ENCODE measurements around the gene KRTAP4-11. TPM values are rescaled to one million over a fixed set of nuclear protein-coding genes. Genes with fewer than 3 reads are reported as not detected.
"Not testable (repeated sequence)": the region's sequence is repeated elsewhere in the genome, so short reads cannot be mapped to it uniquely, and the experiment has no call there.

KRTAP4-11 gene
- total and polyA plus RNA-seq, 2 experiments from 2014 or later = not detected

DNA sequence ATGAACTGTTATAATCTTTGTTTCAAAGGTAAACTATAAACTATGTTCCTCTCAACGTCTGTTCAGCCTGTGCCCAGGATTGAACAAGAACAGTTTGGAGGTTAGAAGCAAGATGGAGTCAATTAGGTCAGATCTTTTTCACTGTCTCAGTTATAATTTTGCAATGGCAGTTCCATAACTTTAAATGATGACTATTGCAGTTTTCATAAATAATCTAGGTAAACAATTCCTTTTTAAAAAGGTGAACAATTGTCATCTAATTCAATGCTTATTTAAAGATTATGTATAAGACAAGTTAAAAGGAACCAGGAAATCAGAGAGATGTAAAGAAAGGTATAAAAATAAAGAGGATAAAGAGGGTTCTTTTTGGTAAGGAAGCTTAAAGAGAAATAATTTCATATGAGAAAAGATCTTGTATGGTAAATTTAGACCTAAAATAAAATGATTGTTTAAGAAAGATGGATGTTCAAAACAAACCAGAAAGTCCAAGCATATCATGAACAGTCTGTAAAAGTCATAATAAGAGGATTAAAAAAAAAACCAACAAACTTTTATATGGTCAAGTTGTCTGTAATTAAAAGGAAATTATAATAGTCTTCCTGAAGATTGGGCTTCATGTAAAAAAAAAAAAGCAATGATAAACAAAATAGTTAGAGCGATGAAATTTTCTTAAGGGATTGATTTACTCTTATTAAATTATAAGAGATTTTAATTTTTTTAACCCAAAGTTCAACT is 6.9 kb downstream of the KRTAP4-11 start:
- Histone ChIP-seq H3K27me3 (no peaks in the 10 kb centered on the region), H3K9me3 (ENCODE audit: low read depth) (no peaks in the 10 kb centered on the region), H4K20me1 (ENCODE audit: insufficient read depth, poor library complexity, severe bottlenecking) (no peaks in the 10 kb centered on the region), H3K36me3 (replicated peaks; ENCODE audit: insufficient read depth, low read depth) (no peaks in the 10 kb centered on the region), H3K4me2 (no peak overlapping the region), H3K4me1 (ENCODE audit: insufficient read depth) (no peaks in the 10 kb centered on the region), H3K9me2 (replicated peaks; ENCODE audit: insufficient read depth) (no peaks in the 10 kb centered on the region), H2AFZ (no peak overlapping the region), H3K27ac (no peak overlapping the region), H3K79me2 (no peaks in the 10 kb centered on the region), H3K4me3 (no peak overlapping the region)
- no peak for DNase-seq (ENCODE audit: low spot score)
- TF ChIP-seq, protein P1, sequence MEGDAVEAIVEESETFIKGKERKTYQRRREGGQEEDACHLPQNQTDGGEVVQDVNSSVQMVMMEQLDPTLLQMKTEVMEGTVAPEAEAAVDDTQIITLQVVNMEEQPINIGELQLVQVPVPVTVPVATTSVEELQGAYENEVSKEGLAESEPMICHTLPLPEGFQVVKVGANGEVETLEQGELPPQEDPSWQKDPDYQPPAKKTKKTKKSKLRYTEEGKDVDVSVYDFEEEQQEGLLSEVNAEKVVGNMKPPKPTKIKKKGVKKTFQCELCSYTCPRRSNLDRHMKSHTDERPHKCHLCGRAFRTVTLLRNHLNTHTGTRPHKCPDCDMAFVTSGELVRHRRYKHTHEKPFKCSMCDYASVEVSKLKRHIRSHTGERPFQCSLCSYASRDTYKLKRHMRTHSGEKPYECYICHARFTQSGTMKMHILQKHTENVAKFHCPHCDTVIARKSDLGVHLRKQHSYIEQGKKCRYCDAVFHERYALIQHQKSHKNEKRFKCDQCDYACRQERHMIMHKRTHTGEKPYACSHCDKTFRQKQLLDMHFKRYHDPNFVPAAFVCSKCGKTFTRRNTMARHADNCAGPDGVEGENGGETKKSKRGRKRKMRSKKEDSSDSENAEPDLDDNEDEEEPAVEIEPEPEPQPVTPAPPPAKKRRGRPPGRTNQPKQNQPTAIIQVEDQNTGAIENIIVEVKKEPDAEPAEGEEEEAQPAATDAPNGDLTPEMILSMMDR (IDR thresholded peaks at IDR 0.05; ENCODE audit: poor library complexity) = no peak
- no peak for TF ChIP-seq EZH2phosphoT487 (IDR thresholded peaks at IDR 0.05; ENCODE audit: low read depth, severe bottlenecking, unreplicated experiment)
- no peak for TF ChIP-seq EZH2 (IDR thresholded peaks at IDR 0.05; ENCODE audit: borderline replicate concordance)
- WGBS (ENCODE audit: low lambda C conversion rate, missing lambda C conversion rate) = 83% methylated on average over 2 of the region's 2 CpGs

DNA sequence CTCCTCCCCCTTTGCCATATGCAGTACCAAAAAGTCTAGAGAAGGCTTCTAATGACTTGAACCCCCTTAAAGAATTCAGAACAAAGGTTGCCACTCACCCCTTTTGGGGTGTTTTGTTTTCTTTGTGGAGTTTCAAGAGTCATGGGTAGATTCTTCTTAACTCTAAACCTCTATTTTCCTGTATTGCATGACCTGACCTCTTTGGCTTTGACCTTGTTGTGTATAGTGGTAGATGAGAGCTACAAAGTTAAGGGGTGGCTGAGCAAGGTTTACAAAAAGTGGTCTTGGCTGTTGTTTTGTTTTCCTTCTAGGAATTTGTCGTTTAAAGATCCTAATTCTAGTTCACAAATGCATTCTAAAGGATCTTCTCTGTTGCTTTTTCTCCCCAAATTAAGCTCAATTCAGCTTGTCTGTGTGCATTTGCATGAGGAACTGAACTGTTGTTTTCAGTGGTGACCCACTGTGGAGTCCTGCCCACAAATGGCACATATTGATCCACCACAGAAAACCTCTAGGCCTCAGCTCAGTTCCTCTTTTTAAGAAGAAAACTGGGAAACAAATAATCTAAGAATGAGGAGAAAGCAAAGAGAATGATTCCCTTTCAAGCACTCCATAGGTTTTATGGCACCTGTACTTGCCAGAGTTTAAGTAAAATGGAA is 9.3 kb downstream of the KRTAP4-11 start:
- H3K9me2 ChIP-seq (replicated peaks; ENCODE audit: insufficient read depth); H3K27ac ChIP-seq; H3K36me3 ChIP-seq (replicated peaks; ENCODE audit: insufficient read depth, low read depth); DNase-seq (ENCODE audit: low spot score); H2AFZ ChIP-seq; H4K20me1 ChIP-seq (ENCODE audit: insufficient read depth, poor library complexity, severe bottlenecking); H3K9me3 ChIP-seq (ENCODE audit: low read depth); H3K27me3 ChIP-seq; H3K4me1 ChIP-seq (ENCODE audit: insufficient read depth); H3K4me3 ChIP-seq; H3K4me2 ChIP-seq; H3K79me2 ChIP-seq: not testable (repeated sequence)
- WGBS (ENCODE audit: low lambda C conversion rate, missing lambda C conversion rate) = 44% methylated on average over 1 of the region's 1 CpG

- 81% methylated on average over 1 of the region's 1 CpG for whole genome bisulfite sequencing (ENCODE audit: low lambda C conversion rate, missing lambda C conversion rate)
- TF ChIP-seq, protein P1 (IDR thresholded peaks at IDR 0.05; ENCODE audit: poor library complexity) = no peak
- TF ChIP-seq EZH2 (IDR thresholded peaks at IDR 0.05; ENCODE audit: borderline replicate concordance) (no peak), EZH2phosphoT487 (IDR thresholded peaks at IDR 0.05; ENCODE audit: low read depth, severe bottlenecking, unreplicated experiment) (no peak)
Observed at GRCh38 chr17:41107941-41108450, 10.2 kb downstream of the KRTAP4-11 start.

DNA sequence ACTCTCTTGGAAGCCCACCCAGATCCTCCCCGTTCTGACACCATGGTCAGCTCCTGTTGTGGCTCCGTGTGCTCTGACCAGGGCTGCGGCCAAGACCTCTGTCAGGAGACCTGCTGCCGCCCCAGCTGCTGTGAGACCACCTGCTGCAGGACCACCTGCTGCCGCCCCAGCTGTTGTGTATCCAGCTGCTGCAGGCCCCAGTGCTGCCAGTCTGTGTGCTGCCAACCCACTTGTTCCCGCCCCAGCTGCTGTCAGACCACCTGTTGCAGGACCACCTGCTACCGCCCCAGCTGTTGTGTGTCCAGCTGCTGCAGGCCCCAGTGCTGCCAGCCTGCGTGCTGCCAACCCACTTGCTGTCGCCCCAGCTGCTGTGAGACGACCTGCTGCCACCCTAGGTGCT is 12.8 kb downstream of the KRTAP4-11 start, which contains the start of gene KRTAP4-9:
TSS of gene KRTAP4-9 (plus strand) at position 43 of the 400 bp plus-strand sequence. CDS start at position 43, 0 bp downstream.
- not testable (repeated sequence) for DNase-seq (ENCODE audit: low spot score); H3K9me2 ChIP-seq (replicated peaks; ENCODE audit: insufficient read depth); H4K20me1 ChIP-seq (ENCODE audit: insufficient read depth, poor library complexity, severe bottlenecking); H3K27ac ChIP-seq; H3K9me3 ChIP-seq (ENCODE audit: low read depth); H3K79me2 ChIP-seq; H2AFZ ChIP-seq; H3K4me2 ChIP-seq; H3K36me3 ChIP-seq (replicated peaks; ENCODE audit: insufficient read depth, low read depth); H3K4me3 ChIP-seq; H3K27me3 ChIP-seq; H3K4me1 ChIP-seq (ENCODE audit: insufficient read depth)
- WGBS (ENCODE audit: low lambda C conversion rate, missing lambda C conversion rate) = 83% methylated on average over 10 of the region's 10 CpGs

More at GRCh38 chr17:41107941-41108450, 10.2 kb downstream of the KRTAP4-11 start:
- no peaks in the 10 kb centered on the region for H3K36me3 ChIP-seq (replicated peaks; ENCODE audit: insufficient read depth, low read depth)
- no peak overlapping the region for H3K4me3 ChIP-seq
- H3K4me1 ChIP-seq (ENCODE audit: insufficient read depth) = no peaks in the 10 kb centered on the region
- no peaks in the 10 kb centered on the region for H3K9me2 ChIP-seq (replicated peaks; ENCODE audit: insufficient read depth)
- no peaks in the 10 kb centered on the region for H3K9me3 ChIP-seq (ENCODE audit: low read depth)
- no peak overlapping the region for H3K27ac ChIP-seq
- no peak overlapping the region for H2AFZ ChIP-seq
- no peak overlapping the region for H3K4me2 ChIP-seq
- H4K20me1 ChIP-seq (ENCODE audit: insufficient read depth, poor library complexity, severe bottlenecking) = no peaks in the 10 kb centered on the region
- no peaks in the 10 kb centered on the region for H3K27me3 ChIP-seq
- no peaks in the 10 kb centered on the region for H3K79me2 ChIP-seq
- no peak for DNase-seq (ENCODE audit: low spot score)

- 67% methylated on average over 2 of the region's 2 CpGs for WGBS (ENCODE audit: low lambda C conversion rate, missing lambda C conversion rate)
- H3K9me2 ChIP-seq (replicated peaks; ENCODE audit: insufficient read depth); H3K27ac ChIP-seq; H3K4me2 ChIP-seq; H2AFZ ChIP-seq; H4K20me1 ChIP-seq (ENCODE audit: insufficient read depth, poor library complexity, severe bottlenecking); H3K4me1 ChIP-seq (ENCODE audit: insufficient read depth); H3K79me2 ChIP-seq; H3K36me3 ChIP-seq (replicated peaks; ENCODE audit: insufficient read depth, low read depth); H3K4me3 ChIP-seq; H3K9me3 ChIP-seq (ENCODE audit: low read depth); H3K27me3 ChIP-seq; DNase-seq (ENCODE audit: low spot score): not testable (repeated sequence)
Observed at GRCh38 chr17:41104386-41105038, 13.7 kb downstream of the KRTAP4-11 start.

Data from hepatocyte (in vitro differentiated cells).